Astrocyte (in vitro differentiated cells and primary cell): ENCODE measurements around the gene SLC4A2. TPM values are rescaled to one million over a fixed set of nuclear protein-coding genes. Genes with fewer than 3 reads are reported as not detected.

ENCODE experiments used
- DNase-seq: peaks from one replicate; pipeline ENCODE4 v3.0.0-alpha.2; 2010; ENCODE audit warnings: low read depth
- FAIRE-seq: peaks from 2 replicates; lab custom pipeline; 2011; peaks lifted over from hg19 to GRCh38; lab: Jason Lieb, UNC
- H2AFZ ChIP-seq: 2 replicates; pipeline ENCODE4 v1.6.0; 2012; ENCODE audit warnings: low read depth, low read length, inconsistent platforms
- H3K27ac ChIP-seq: 2 replicates; pipeline ENCODE4 v1.5.1; 2011; ENCODE audit warnings: low read depth, low read length, inconsistent platforms
- H3K27me3 ChIP-seq: 2 replicates; pipeline ENCODE4 v1.6.0; 2011; ENCODE audit warnings: low read length, inconsistent platforms; ENCODE audit not compliant: insufficient read depth
- H3K36me3 ChIP-seq: 2 replicates; pipeline ENCODE4 v1.5.1; 2011; ENCODE audit warnings: low read length, inconsistent platforms; ENCODE audit not compliant: insufficient read depth
- H3K4me1 ChIP-seq: 2 replicates; pipeline ENCODE4 v1.5.1; 2011; ENCODE audit warnings: low read length, inconsistent platforms; ENCODE audit not compliant: insufficient read depth
- H3K4me2 ChIP-seq: 2 replicates; pipeline ENCODE4 v1.6.0; 2012; ENCODE audit warnings: low read length, inconsistent platforms
- H3K4me3 ChIP-seq: 2 replicates; pipeline ENCODE4 v1.5.1; 2011; ENCODE audit warnings: low read depth, mild to moderate bottlenecking, low read length, inconsistent platforms; ENCODE audit not compliant: insufficient read depth
- H3K79me2 ChIP-seq: 2 replicates; pipeline ENCODE4 v1.6.0; 2012; ENCODE audit warnings: mild to moderate bottlenecking, low read length, inconsistent platforms; ENCODE audit not compliant: insufficient read depth
- H3K9ac ChIP-seq: 2 replicates; pipeline ENCODE4 v1.6.0; 2012; ENCODE audit warnings: mild to moderate bottlenecking, low read length, inconsistent platforms
- H3K9me3 ChIP-seq: 2 replicates; pipeline ENCODE4 v1.5.1; 2012; ENCODE audit warnings: low read depth, mild to moderate bottlenecking, low read length, inconsistent platforms; ENCODE audit not compliant: insufficient read depth
- H4K20me1 ChIP-seq: 2 replicates; pipeline ENCODE4 v1.6.0; 2012; ENCODE audit warnings: low read length, inconsistent platforms; ENCODE audit not compliant: insufficient read depth
- H3K27ac Mint-ChIP-seq: one replicate; pipeline ENCODE4 v1.8.0; 2021; ENCODE audit warnings: mild to moderate bottlenecking, mixed read lengths; ENCODE audit not compliant: unreplicated experiment
- H3K27me3 Mint-ChIP-seq: one replicate; pipeline ENCODE4 v1.8.0; 2021; ENCODE audit warnings: low read depth, mixed read lengths; ENCODE audit not compliant: unreplicated experiment
- H3K36me3 Mint-ChIP-seq: one replicate; pipeline ENCODE4 v1.8.0; 2021; ENCODE audit warnings: low read depth, mixed read lengths; ENCODE audit not compliant: unreplicated experiment
- H3K4me1 Mint-ChIP-seq: one replicate; pipeline ENCODE4 v1.8.0; 2021; ENCODE audit warnings: low read depth, mixed read lengths; ENCODE audit not compliant: unreplicated experiment
- H3K4me3 Mint-ChIP-seq: one replicate; pipeline ENCODE4 v1.8.0; 2021; ENCODE audit warnings: mild to moderate bottlenecking, moderate library complexity, mixed read lengths; ENCODE audit not compliant: unreplicated experiment
- H3K9me3 Mint-ChIP-seq: one replicate; pipeline ENCODE4 v1.8.0; 2021; ENCODE audit warnings: mild to moderate bottlenecking, mixed read lengths; ENCODE audit not compliant: unreplicated experiment
- EZH2 ChIP-seq: IDR thresholded peaks from 2 replicates; pipeline ENCODE4 v1.6.1; 2012; ENCODE audit warnings: mild to moderate bottlenecking, low read length, inconsistent platforms; ENCODE audit not compliant: insufficient read depth
- total RNA-seq: library from RNA; stranded (reverse); gene quantifications from 2 replicates; pipeline ENCODE4 v1.2.1, GENCODE V29; 2021
- TF ChIP-seq, protein P1 (sequence below): IDR thresholded peaks from 2 replicates; pipeline ENCODE4 v1.5.1; 2011; ENCODE audit warnings: low read depth, mild to moderate bottlenecking, inconsistent platforms, low read length, moderate library complexity; ENCODE audit not compliant: insufficient read depth

SLC4A2 gene
- total RNA-seq, 1 donor from 2014 or later = 302 TPM

DNA sequence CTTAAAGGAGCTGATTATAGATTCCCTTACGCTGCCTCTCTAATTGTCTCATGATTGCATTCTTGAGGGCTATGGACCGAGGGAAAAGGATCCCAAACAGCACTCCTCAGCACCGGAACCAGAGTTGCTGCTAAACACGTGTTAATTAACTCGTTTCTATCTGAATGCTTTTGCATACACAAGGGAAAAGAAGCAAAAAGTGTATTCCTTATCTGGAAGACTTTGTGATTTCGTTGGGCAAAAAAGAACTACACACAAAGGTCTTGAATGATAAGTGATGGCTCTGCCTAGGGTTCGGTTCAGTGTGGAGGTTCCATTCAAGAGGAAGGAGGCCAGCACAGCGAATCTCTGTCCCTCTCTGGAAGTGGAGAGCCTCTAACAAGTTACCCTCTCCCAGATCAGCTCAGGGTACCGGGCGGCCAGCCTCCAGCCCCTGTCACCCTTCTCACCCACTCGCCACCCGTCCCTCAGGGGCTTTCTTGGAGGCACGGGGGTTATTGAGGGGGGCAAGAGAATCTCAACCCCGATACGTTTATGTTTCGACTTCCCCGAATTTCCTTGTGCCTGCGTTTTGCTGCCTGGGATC is 515 bp upstream of the SLC4A2 start:
- H3K9ac ChIP-seq = peak overlapping the region; percentile 81
- H3K27me3 ChIP-seq = no peaks in the 10 kb centered on the region
- H3K9me3 ChIP-seq = no peaks in the 10 kb centered on the region
- DNase-seq (no peak), FAIRE-seq (no peak)
- H3K27me3 Mint-ChIP-seq = peaks cover 4% of the 10 kb centered on the region
- peaks cover 54% of the 10 kb centered on the region for H3K4me1 ChIP-seq
- no peaks in the 10 kb centered on the region for H3K36me3 ChIP-seq
- peak overlapping the region; percentile 93 for H3K27ac ChIP-seq
- peaks cover 31% of the 10 kb centered on the region for H3K4me1 Mint-ChIP-seq
- peaks cover 43% of the 10 kb centered on the region for H4K20me1 ChIP-seq
- peak overlapping the region; percentile 80 for H3K4me3 ChIP-seq
- peak overlapping the region; percentile 91 for H3K4me2 ChIP-seq
- peaks cover 38% of the 10 kb centered on the region for H3K79me2 ChIP-seq
- peaks cover 1% of the 10 kb centered on the region for H3K9me3 Mint-ChIP-seq
- TF ChIP-seq, protein P1, sequence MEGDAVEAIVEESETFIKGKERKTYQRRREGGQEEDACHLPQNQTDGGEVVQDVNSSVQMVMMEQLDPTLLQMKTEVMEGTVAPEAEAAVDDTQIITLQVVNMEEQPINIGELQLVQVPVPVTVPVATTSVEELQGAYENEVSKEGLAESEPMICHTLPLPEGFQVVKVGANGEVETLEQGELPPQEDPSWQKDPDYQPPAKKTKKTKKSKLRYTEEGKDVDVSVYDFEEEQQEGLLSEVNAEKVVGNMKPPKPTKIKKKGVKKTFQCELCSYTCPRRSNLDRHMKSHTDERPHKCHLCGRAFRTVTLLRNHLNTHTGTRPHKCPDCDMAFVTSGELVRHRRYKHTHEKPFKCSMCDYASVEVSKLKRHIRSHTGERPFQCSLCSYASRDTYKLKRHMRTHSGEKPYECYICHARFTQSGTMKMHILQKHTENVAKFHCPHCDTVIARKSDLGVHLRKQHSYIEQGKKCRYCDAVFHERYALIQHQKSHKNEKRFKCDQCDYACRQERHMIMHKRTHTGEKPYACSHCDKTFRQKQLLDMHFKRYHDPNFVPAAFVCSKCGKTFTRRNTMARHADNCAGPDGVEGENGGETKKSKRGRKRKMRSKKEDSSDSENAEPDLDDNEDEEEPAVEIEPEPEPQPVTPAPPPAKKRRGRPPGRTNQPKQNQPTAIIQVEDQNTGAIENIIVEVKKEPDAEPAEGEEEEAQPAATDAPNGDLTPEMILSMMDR = no peak
- no peak for TF ChIP-seq EZH2
- H2AFZ ChIP-seq = peak overlapping the region; percentile 65
- H3K4me3 Mint-ChIP-seq = peak overlapping the region; percentile 94
- H3K27ac Mint-ChIP-seq = peak overlapping the region; percentile 97
- peaks cover 11% of the 10 kb centered on the region for H3K36me3 Mint-ChIP-seq

DNA sequence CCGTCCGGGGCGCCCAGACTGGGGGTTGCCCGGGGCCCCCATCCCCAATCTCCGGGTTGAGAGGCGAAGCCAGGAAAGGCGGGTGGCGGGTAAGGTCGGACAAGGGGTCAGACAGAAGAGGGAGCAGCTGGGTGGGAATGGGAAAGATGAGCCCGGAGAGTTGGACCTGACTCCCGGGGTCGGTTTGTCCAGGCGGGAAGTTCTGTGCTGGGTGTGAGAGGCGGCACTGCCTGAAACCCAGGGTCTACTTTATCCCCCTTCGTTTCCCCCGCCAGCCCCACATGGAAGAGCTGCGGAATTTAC is 675 bp downstream of the SLC4A2 start:
- Histone ChIP-seq H3K4me2 (peak overlapping the region; percentile 91), H2AFZ (no peak overlapping the region), H3K36me3 (peaks cover 2% of the 10 kb centered on the region), H4K20me1 (peaks cover 47% of the 10 kb centered on the region), H3K27me3 (no peaks in the 10 kb centered on the region), H3K9me3 (no peaks in the 10 kb centered on the region), H3K4me1 (peaks cover 54% of the 10 kb centered on the region), H3K79me2 (peaks cover 46% of the 10 kb centered on the region), H3K9ac (peak overlapping the region; percentile 81), H3K27ac (peak overlapping the region; percentile 93), H3K4me3 (peak overlapping the region; percentile 80)
- Mint-ChIP-seq H3K4me1 (peaks cover 31% of the 10 kb centered on the region), H3K4me3 (peak overlapping the region; percentile 94), H3K36me3 (peaks cover 5% of the 10 kb centered on the region), H3K27ac (peak overlapping the region; percentile 83), H3K9me3 (no peaks in the 10 kb centered on the region), H3K27me3 (no peaks in the 10 kb centered on the region)
- FAIRE-seq (no peak), DNase-seq (no peak)
- TF ChIP-seq, protein P1 = no peak

DNA sequence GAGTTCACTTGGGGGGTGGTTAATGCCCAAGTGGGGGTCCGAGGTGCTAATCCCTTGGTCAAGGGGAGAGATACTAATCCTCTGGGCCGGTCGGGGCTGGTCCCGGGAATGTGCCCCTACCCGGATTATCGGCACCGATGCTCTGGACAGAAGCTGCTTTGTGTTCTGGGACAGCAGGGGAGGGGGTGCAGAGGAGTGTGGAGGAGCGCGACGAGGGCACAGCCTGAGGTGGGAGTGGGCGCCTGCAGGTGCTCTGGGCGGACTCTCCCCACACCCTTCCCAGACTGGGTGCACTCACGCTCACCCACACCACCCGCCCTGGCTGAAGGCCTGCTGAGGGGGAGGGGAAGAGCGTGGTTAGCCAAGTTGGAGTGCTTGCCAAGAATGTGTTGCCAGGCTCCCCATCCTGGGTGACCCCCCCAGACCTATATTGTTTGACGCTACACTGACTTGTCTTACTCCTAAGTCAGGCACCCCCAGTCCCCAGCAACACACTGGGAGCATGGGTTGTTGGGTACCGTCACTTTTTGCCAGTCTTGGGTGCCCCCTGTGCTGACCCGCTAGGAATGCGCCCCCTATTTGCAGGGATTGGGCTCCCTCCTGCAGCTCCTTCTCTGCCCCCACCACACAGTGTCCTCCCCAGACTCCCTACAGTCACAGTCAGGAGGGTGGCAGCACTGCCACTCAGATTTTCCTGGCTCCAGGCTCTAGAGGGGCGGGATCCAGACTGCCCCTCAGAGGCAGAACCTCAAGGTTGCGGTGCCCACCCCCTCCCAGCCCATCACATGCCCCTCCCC is 1.2 kb downstream of the SLC4A2 start:
- Mint-ChIP-seq H3K27ac (peak overlapping the region; percentile 83), H3K4me1 (peaks cover 31% of the 10 kb centered on the region), H3K4me3 (peak overlapping the region; percentile 94), H3K36me3 (peaks cover 5% of the 10 kb centered on the region), H3K9me3 (no peaks in the 10 kb centered on the region), H3K27me3 (no peaks in the 10 kb centered on the region)
- Histone ChIP-seq H3K9ac (peak overlapping the region; percentile 81), H2AFZ (no peak overlapping the region), H3K36me3 (peaks cover 6% of the 10 kb centered on the region), H3K4me1 (peaks cover 54% of the 10 kb centered on the region), H3K4me2 (peak overlapping the region; percentile 91), H4K20me1 (peaks cover 50% of the 10 kb centered on the region), H3K27me3 (no peaks in the 10 kb centered on the region), H3K4me3 (peak overlapping the region; percentile 80), H3K79me2 (peaks cover 51% of the 10 kb centered on the region), H3K27ac (peak overlapping the region; percentile 93), H3K9me3 (no peaks in the 10 kb centered on the region)
- TF ChIP-seq, protein P1 = no peak
- TF ChIP-seq EZH2 = no peak
- DNase-seq = no peak
- FAIRE-seq = no peak
